H1 (cell line): ENCODE measurements around the gene DYNC1I2. TPM values are rescaled to one million over a fixed set of nuclear protein-coding genes. Genes with fewer than 3 reads are reported as not detected.

ENCODE experiments used
- CTCF ChIA-PET: fragments of 300-600 bp; sonication (Branson Sonifier 250); formaldehyde crosslinking; loops from one replicate; lab custom pipeline; 2021; ENCODE audit not compliant: partially characterized antibody; lab: Charles Lee
- POLR2A ChIA-PET: fragments of 300-600 bp; sonication (Branson Sonifier 250); formaldehyde crosslinking; loops from one replicate; lab custom pipeline; 2021; ENCODE audit warnings: inconsistent platforms; ENCODE audit not compliant: partially characterized antibody; lab: Charles Lee
- DNase-seq, 2 experiments: peaks; one replicate each; pipeline versions ENCODE4 v3.0.0 to v3.0.0-alpha.2; 2010 to 2022; ENCODE audit warnings: low spot score in 2 of 2, low read depth in 1 of 2, mixed read lengths in 1 of 2
- FAIRE-seq: peaks from 2 replicates; lab custom pipeline; 2011; peaks lifted over from hg19 to GRCh38; lab: Jason Lieb, UNC
- H2AFZ ChIP-seq: 2 replicates; pipeline ENCODE4 v1.8.1; 2012; ENCODE audit warnings: low read length, inconsistent platforms
- H2AK5ac ChIP-seq: 2 replicates; pipeline ENCODE4 v1.6.1; 2013; ENCODE audit warnings: low read depth, low read length
- H2BK120ac ChIP-seq: replicated peaks from 2 replicates; pipeline ENCODE3; 2013; ENCODE audit warnings: low read depth, low read length, inconsistent platforms
- H2BK12ac ChIP-seq: 2 replicates; pipeline ENCODE4 v1.6.1; 2013; ENCODE audit warnings: low read depth, low read length
- H2BK15ac ChIP-seq: 2 replicates; pipeline ENCODE4 v1.6.1; 2013; ENCODE audit warnings: low read length
- H2BK20ac ChIP-seq: 2 replicates; pipeline ENCODE4 v1.6.1; 2013; ENCODE audit warnings: low read length
- H2BK5ac ChIP-seq: 2 replicates; pipeline ENCODE4 v1.6.1; 2013; ENCODE audit warnings: low read depth, low read length
- H3K14ac ChIP-seq: 2 replicates; pipeline ENCODE4 v1.6.1; 2013; ENCODE audit warnings: inconsistent platforms; ENCODE audit not compliant: insufficient read length
- H3K18ac ChIP-seq: 2 replicates; pipeline ENCODE4 v1.6.1; 2013; ENCODE audit warnings: low read length; ENCODE audit errors: extremely low read depth
- H3K23ac ChIP-seq: 2 replicates; pipeline ENCODE4 v1.6.1; 2013; ENCODE audit warnings: inconsistent platforms; ENCODE audit not compliant: insufficient read length
- H3K23me2 ChIP-seq: 2 replicates; pipeline ENCODE4 v1.6.1; 2013; ENCODE audit warnings: low read depth, low read length
- H3K27ac ChIP-seq: 2 replicates; pipeline ENCODE4 v1.6.1; 2011; ENCODE audit warnings: low read depth, low read length, inconsistent platforms
- H3K27me3 ChIP-seq, 4 experiments: replicated peaks in 1 of 4; 1 replicate in 1 of 4; 2 replicates in 3 of 4; pipeline versions ENCODE4 v1.6.1 to v1.8.1; 2011 to 2013; ENCODE audit warnings: low read length in 3 of 4, mild to moderate bottlenecking in 3 of 4, inconsistent platforms in 2 of 4, mixed read lengths in 2 of 4, moderate library complexity in 1 of 4; ENCODE audit not compliant: control insufficient read depth in 3 of 4, insufficient read depth in 3 of 4; ENCODE audit errors: extremely low read depth in 1 of 4
- H3K36me3 ChIP-seq, 4 experiments: 2 replicates each; pipeline versions ENCODE4 v1.6.1 to v1.8.1; 2011 to 2013; ENCODE audit warnings: mild to moderate bottlenecking in 4 of 4, low read length in 3 of 4, moderate library complexity in 2 of 4, control low read depth in 1 of 4, inconsistent platforms in 1 of 4; ENCODE audit not compliant: insufficient read depth in 4 of 4, control insufficient read depth in 2 of 4
- H3K4ac ChIP-seq: replicated peaks from 2 replicates; pipeline ENCODE3; 2013; ENCODE audit warnings: low read length, low read depth, mixed read lengths, inconsistent platforms; ENCODE audit not compliant: insufficient read length
- H3K4me1 ChIP-seq, 4 experiments: replicated peaks in 1 of 4; 1 replicate in 1 of 4; 2 replicates in 3 of 4; pipeline versions ENCODE4 v1.6.1 to v1.8.1; 2011 to 2013; ENCODE audit warnings: low read length in 3 of 4, inconsistent platforms in 2 of 4, mixed read lengths in 1 of 4; ENCODE audit not compliant: insufficient read depth in 4 of 4, control insufficient read depth in 3 of 4
- H3K4me2 ChIP-seq, 2 experiments: 2 replicates each; pipeline versions ENCODE4 v1.6.1 to v1.8.1; 2011 to 2013; ENCODE audit warnings: low read depth in 2 of 2, low read length in 2 of 2, control low read depth in 1 of 2, inconsistent platforms in 1 of 2, mild to moderate bottlenecking in 1 of 2; ENCODE audit not compliant: insufficient read depth in 1 of 2
- H3K4me3 ChIP-seq, 4 experiments: fragments of 200-600, 300-600 bp in 1 of 4; sonication (generic), shearing (Covaris generic), sonication (Bioruptor Twin) in 1 of 4; 2 replicates each; pipeline versions ENCODE4 v1.5.1 to v1.8.1; 2011 to 2016; ENCODE audit warnings: low read length in 4 of 4, low read depth in 3 of 4, control low read depth in 2 of 4, inconsistent platforms in 2 of 4, mild to moderate bottlenecking in 2 of 4, mixed read lengths in 1 of 4, moderate library complexity in 1 of 4; ENCODE audit not compliant: insufficient read depth in 2 of 4; ENCODE audit errors: extremely low read depth in 1 of 4
- H3K56ac ChIP-seq: replicated peaks from 2 replicates; pipeline ENCODE3; 2013; ENCODE audit warnings: low read depth, mild to moderate bottlenecking, mixed read lengths, low read length, inconsistent platforms; ENCODE audit not compliant: insufficient read length
- H3K79me1 ChIP-seq: 2 replicates; pipeline ENCODE4 v1.6.1; 2013; ENCODE audit warnings: low read depth, low read length, control low read depth
- H3K79me2 ChIP-seq, 2 experiments: 2 replicates each; pipeline versions ENCODE4 v1.6.1 to v1.8.1; 2012 to 2013; ENCODE audit warnings: low read length in 2 of 2, mild to moderate bottlenecking in 2 of 2, inconsistent platforms in 1 of 2; ENCODE audit not compliant: insufficient read depth in 2 of 2, control insufficient read depth in 1 of 2
- H3K9ac ChIP-seq, 4 experiments: replicated peaks in 1 of 4; 1 replicate in 1 of 4; 2 replicates in 3 of 4; pipeline versions ENCODE4 v1.6.1 to v1.8.1; 2011 to 2013; ENCODE audit warnings: low read depth in 3 of 4, low read length in 3 of 4, control low read depth in 2 of 4, mild to moderate bottlenecking in 2 of 4, moderate library complexity in 2 of 4, inconsistent platforms in 1 of 4; ENCODE audit errors: extremely low read depth in 1 of 4
- H3K9me3 ChIP-seq, 2 experiments: 2 replicates each; pipeline versions ENCODE4 v1.6.1 to v1.8.1; 2012 to 2013; ENCODE audit warnings: mild to moderate bottlenecking in 2 of 2, moderate library complexity in 2 of 2, control low read depth in 1 of 2, inconsistent platforms in 1 of 2, low read depth in 1 of 2, low read length in 1 of 2, mixed read lengths in 1 of 2; ENCODE audit not compliant: insufficient read depth in 2 of 2
- H4K20me1 ChIP-seq, 2 experiments: replicated peaks in 1 of 2; 2 replicates each; pipeline versions ENCODE3 to v1.8.1; 2011 to 2013; ENCODE audit warnings: inconsistent platforms in 2 of 2, low read length in 2 of 2, mild to moderate bottlenecking in 1 of 2; ENCODE audit not compliant: insufficient read depth in 2 of 2, control insufficient read depth in 1 of 2
- H4K5ac ChIP-seq: 2 replicates; pipeline ENCODE4 v1.6.1; 2013; ENCODE audit warnings: low read length, low read depth, mixed read lengths, inconsistent platforms; ENCODE audit not compliant: insufficient read length
- H4K8ac ChIP-seq: 2 replicates; pipeline ENCODE4 v1.8.0; 2013; ENCODE audit warnings: mild to moderate bottlenecking, moderate library complexity, low read length, inconsistent platforms; ENCODE audit not compliant: insufficient read depth; ENCODE audit errors: extremely low read depth
- H4K91ac ChIP-seq: replicated peaks from 2 replicates; pipeline ENCODE3; 2013; ENCODE audit warnings: low read length, mixed read lengths, inconsistent platforms; ENCODE audit not compliant: insufficient read length
- CBX5 ChIP-seq: fragments of 300-800, 300-1000 bp; sonication (generic); IDR thresholded peaks from 2 replicates; pipeline ENCODE4 v1.7.1; 2016; ENCODE audit warnings: antibody characterized with exemption, low read length, low read depth
- CHD2 ChIP-seq: IDR thresholded peaks from 2 replicates; pipeline ENCODE4 v1.6.1; 2012; ENCODE audit warnings: low read length, improper control_type of control experiment
- EZH2 ChIP-seq: fragments of 200-600 bp; sonication (generic); IDR thresholded peaks from 2 replicates; pipeline ENCODE4 v1.7.1; 2012; ENCODE audit warnings: low read depth, mild to moderate bottlenecking, moderate library complexity, low read length, inconsistent platforms; ENCODE audit not compliant: severe bottlenecking
- GTF2F1 ChIP-seq: IDR thresholded peaks from 2 replicates; pipeline ENCODE4 v1.6.1; 2012; ENCODE audit warnings: low read depth, low read length, improper control_type of control experiment, borderline replicate concordance
- JUND ChIP-seq: IDR thresholded peaks from 2 replicates; pipeline ENCODE4 v1.6.1; 2011; ENCODE audit warnings: mild to moderate bottlenecking, improper control_type of control experiment, low read length
- POLR2A ChIP-seq, 2 experiments: IDR thresholded peaks; 1 replicate in 1 of 2; 2 replicates in 1 of 2; pipeline ENCODE4 v1.6.1; 2011; ENCODE audit warnings: low read depth in 2 of 2, low read length in 2 of 2, mild to moderate bottlenecking in 2 of 2; ENCODE audit errors: control extremely low read depth in 1 of 2
- RAD21 ChIP-seq, 2 experiments: IDR thresholded peaks in 1 of 2; conservative IDR thresholded peaks in 1 of 2; 2 replicates each; pipeline ENCODE4 v1.6.1; 2011; ENCODE audit warnings: low read depth in 2 of 2, low read length in 2 of 2, improper control_type of control experiment in 1 of 2, inconsistent platforms in 1 of 2, mild to moderate bottlenecking in 1 of 2, moderate library complexity in 1 of 2
- SIRT6 ChIP-seq: IDR thresholded peaks from one replicate; pipeline ENCODE4 v1.7.1; 2012; ENCODE audit warnings: low read length, inconsistent platforms
- SUZ12 ChIP-seq: fragments of 200-600 bp; sonication (generic); IDR thresholded peaks from 2 replicates; pipeline ENCODE4 v1.6.1; 2012; ENCODE audit warnings: mild to moderate bottlenecking, inconsistent platforms, low read length, moderate library complexity, mixed read lengths
- TBP ChIP-seq: IDR thresholded peaks from 2 replicates; pipeline ENCODE4 v1.6.1; 2011; ENCODE audit warnings: low read depth, low read length, improper control_type of control experiment
- YY1 ChIP-seq: IDR thresholded peaks from 2 replicates; pipeline ENCODE4 v1.6.1; 2011; ENCODE audit warnings: low read depth, mild to moderate bottlenecking, low read length
- WGBS, 2 experiments: shearing (Covaris generic) in 1 of 2; methylation state at CpG; one replicate each; pipeline versions ENCODE4 v1.1.6 to v1.1.7; 2013 to 2015; ENCODE audit warnings: low lambda C conversion rate in 2 of 2, mixed read lengths in 2 of 2, inconsistent platforms in 1 of 2, low coverage in 1 of 2, missing lambda C conversion rate in 1 of 2; ENCODE audit not compliant: insufficient replicate concordance in 2 of 2, insufficient coverage in 1 of 2, insufficient read length in 1 of 2; ENCODE audit errors: extremely low coverage in 1 of 2, missing lambda C conversion rate in 1 of 2; 5-methylcytosine and 5-hydroxymethylcytosine counted together
- polyA plus RNA-seq, 7 experiments: library from polyadenylated mRNA; depleted of rRNA in 3 of 7; stranded (reverse) in 5 of 7; unstranded in 2 of 7; fragments of >200 nt in 5 of 7; fragments of 200-250 nt in 2 of 7; gene quantifications; 1 replicate in 5 of 7; 2 replicates in 1 of 7; 4 replicates in 1 of 7; pipeline versions ENCODE4 v1.2.1 to v1.2.3, GENCODE V29; 2011 to 2013; ENCODE audit warnings: missing spikeins in 2 of 7, mixed read lengths in 2 of 7
- total RNA-seq: library from RNA; stranded (reverse); fragmentation: NEBNext Ultra II Directional; extraction: Animal tissue kit (Norgen Biotek cat#: 25700); gene quantifications from 2 replicates; pipeline ENCODE4 v1.2.1, GENCODE V29; 2021

Gene DYNC1I2
- total and polyA plus RNA-seq, 2 of the 8 experiments (the other 6 are each of a cell fraction or from before 2014, with no cell fraction given) = 67.3 to 68.1 TPM

GRCh38 chr2:171778515-171778914, 91.2 kb downstream of the DYNC1I2 start:
- Histone ChIP-seq H4K20me1 (no peaks in the 10 kb centered on the region), H3K27me3 (no peaks in the 10 kb centered on the region), H3K23me2 (no peaks in the 10 kb centered on the region), H2BK5ac (no peak overlapping the region), H2BK12ac (no peak overlapping the region), H3K9me3 (peaks cover 11 to 12% of the 10 kb centered on the region in 2 experiments; a peak in 3 of 4 replicates), H3K14ac (no peak overlapping the region), H4K8ac (no peak overlapping the region), H2BK15ac (no peak overlapping the region), H3K9ac (no peak overlapping the region), H2BK20ac (no peak overlapping the region), H3K18ac (no peak overlapping the region), H3K4me2 (no peak overlapping the region), H3K4me3 (no peak overlapping the region), H3K27ac (no peak overlapping the region), H4K5ac (no peak overlapping the region), H3K79me2 (no peaks in the 10 kb centered on the region), H3K36me3 (peaks cover 0 to 3% (median 0%) of the 10 kb centered on the region in 4 experiments; a peak in 1 of 8 replicates), H3K56ac (no peak overlapping the region), H2AK5ac (no peak overlapping the region), H3K79me1 (no peaks in the 10 kb centered on the region), H3K23ac (no peak overlapping the region), H3K4me1 (no peaks in the 10 kb centered on the region), H2AFZ (no peak overlapping the region), H4K91ac (no peak overlapping the region), H2BK120ac (no peak overlapping the region), H3K4ac (no peak overlapping the region)
- FAIRE-seq = no peak
- ChIA-PET CTCF (interaction anchor here (1.5 kb wide), 1 partner anchor 9 kb away, joined by 6 read pairs; no protein-coding TSS in a partner anchor), POLR2A (no interaction called here)
- DNase-seq = no peak
- 89% methylated on average over 3 of the region's 3 CpGs; no CpG with 5 or more reads in 1 of the 2 experiments for WGBS, 2 experiments
- TF ChIP-seq RAD21 (IDR thresholded peaks at IDR 0.05 in 1 of 2, conservative IDR thresholded peaks at IDR 0.05 in 1 of 2; ENCODE audit: low read depth in 2 of 2, low read length in 2 of 2) (no peak), SUZ12 (no peak), GTF2F1 (no peak), EZH2 (no peak), CBX5 (no peak), CHD2 (no peak), JUND (no peak), TBP (no peak), SIRT6 (no peak), POLR2A (IDR thresholded peaks at IDR 0.05; ENCODE audit: control extremely low read depth in 1 of 2, low read depth in 2 of 2, low read length in 2 of 2) (no peak), YY1 (no peak)
